HG03039 (cell line): ENCODE data around the gene PBX4.
"Not testable (repeated sequence)": the region's sequence is repeated elsewhere in the genome, so short reads cannot be mapped to it uniquely, and the experiment has no call there.

Experiments
- ATAC-seq: cut with Tn5 transposase; IDR thresholded peaks from one replicate; pipeline ENCODE4 v1.9.1; 2021; ENCODE audit warnings: mild to moderate bottlenecking, moderate library complexity; ENCODE audit not compliant: unreplicated experiment

The PBX4 gene

GRCh38 chr19:19627621-19628500 is 9.4 kb upstream of the PBX4 start, which contains the start of gene LPAR2:
Gene LPAR2, minus strand, starts transcription at chr19:19628220. Its CDS starts 945 bp downstream, at chr19:19627275.
- peak; percentile 56 for ATAC-seq

- ATAC-seq: no peak
Measured at GRCh38 chr19:19626516-19627472, 8.3 kb upstream of the PBX4 start.

DNA sequence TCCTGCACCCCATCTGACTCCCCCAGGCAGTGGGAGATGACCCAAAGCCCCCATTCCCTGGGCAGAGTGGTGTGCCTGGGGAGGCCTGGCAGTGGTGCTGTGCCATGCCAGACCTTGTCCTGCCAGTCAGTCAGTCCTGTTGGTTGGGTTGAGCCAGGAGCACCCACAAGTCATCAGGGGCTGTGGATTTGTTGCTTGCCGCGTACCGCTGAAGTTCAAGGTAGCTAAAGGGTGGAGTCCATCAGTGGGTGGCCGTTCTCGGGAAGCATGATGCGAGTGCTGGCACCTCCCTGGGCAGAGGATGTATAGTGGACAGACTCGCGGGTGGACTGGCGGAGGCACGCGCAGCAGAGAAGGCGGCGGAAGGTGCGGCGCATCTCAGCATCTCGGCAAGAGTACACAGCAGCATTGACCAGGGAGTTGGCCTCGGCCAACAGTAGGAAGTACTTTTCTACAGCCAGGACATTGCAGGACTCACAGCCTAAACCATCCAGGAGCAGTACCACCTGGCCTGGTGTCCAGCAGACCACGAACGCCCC is 5.6 kb upstream of the PBX4 start:
- no peak for ATAC-seq

- ATAC-seq: no peak
Measured at GRCh38 chr19:19623383-19623782, 4.9 kb upstream of the PBX4 start.

DNA sequence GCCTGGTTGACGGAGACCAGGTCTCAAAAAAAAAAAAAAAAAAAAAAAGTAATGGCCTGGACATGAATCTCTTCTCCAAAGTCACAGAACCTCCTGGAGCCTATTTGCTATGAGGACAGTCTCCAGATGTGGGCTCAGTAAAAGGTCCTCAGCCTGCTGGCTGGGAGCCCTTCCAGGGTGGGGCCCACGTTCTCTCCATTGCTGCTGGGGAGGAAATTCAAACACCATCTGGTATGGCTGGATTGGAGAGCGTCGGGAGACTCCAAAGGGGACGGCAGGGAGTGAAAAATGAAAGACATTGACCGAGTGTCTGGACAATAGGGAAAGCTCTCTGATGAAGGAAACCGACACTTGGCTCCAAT is 1.3 kb upstream of the PBX4 start:
- no peak for ATAC-seq

GRCh38 chr19:19619181-19619848 is 828 bp upstream of the PBX4 start:
- ATAC-seq: no peak

- no peak for ATAC-seq
Measured at GRCh38 chr19:19615086-19615485, 3.4 kb downstream of the PBX4 start.

DNA sequence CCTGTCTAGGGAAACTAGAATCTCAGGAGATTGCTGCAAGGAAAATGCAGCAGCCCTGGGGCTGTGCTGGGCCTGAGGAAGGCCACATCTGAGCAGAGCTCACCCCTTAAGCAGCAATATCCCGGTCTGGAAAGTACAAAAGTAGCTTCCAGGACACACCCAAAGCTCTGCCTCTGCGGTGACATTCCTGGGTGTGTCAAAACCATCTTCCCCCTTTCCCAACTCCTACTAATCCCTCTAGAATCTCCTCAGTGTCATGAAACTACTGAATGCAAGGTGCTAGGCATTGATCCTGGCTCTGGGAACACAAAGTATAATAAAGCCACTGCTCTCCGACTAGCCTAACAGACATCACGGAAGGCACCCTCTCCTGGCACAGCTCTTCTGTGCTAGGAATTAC is 5.0 kb downstream of the PBX4 start:
- ATAC-seq: no peak

GRCh38 chr19:19610376-19611202 is 7.9 kb downstream of the PBX4 start:
- ATAC-seq: no peak

DNA sequence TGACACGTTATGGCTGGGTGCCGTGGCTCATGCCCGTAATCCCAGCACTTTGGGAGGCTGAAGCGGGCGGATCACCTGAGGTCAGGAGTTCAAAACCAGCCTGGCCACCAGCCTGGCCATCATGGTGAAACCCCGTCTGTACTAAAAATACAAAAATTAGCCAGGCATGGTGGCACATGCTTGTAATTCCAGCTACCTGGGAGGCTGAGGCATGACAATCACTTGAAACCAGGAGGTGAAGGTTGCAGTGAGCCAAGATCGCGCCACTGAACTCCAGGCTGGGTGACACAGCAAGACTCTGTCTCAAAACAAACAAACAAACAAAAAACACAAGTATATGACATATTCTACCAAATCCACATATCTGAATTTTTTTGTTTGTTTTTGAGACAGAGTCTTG is 11.8 kb downstream of the PBX4 start:
- ATAC-seq: not testable (repeated sequence)

GRCh38 chr19:19606021-19606420 is 12.5 kb downstream of the PBX4 start:
- ATAC-seq: no peak

DNA sequence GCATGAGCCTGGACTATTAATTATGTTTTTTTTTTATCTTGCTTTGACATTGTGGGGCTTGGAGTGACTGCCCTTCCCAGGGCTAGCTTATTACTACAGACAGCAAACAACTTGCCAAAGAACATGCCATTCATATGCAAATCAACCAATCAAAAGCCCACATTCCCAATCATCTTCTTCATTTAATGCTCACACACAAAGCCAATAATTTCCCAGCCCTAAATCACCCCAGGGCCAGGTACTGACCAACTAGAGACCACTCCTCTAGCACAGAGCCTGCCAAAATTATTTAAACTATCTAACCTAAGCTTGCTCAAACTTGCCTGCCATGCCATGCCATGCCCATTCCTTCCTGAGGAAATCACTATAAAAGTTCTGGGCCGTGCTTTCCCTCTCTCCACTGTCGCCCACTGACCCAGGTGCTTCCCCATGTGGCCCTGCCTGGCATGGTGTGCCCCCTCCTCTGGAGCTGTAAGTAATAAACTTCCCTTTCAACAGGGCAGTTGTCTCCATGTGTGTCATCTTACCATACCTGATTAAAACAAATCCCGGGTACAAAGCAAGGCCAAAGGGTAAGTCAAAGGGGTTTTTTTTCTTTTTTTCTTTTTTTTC is 15.7 kb downstream of the PBX4 start:
- ATAC-seq: no peak

DNA sequence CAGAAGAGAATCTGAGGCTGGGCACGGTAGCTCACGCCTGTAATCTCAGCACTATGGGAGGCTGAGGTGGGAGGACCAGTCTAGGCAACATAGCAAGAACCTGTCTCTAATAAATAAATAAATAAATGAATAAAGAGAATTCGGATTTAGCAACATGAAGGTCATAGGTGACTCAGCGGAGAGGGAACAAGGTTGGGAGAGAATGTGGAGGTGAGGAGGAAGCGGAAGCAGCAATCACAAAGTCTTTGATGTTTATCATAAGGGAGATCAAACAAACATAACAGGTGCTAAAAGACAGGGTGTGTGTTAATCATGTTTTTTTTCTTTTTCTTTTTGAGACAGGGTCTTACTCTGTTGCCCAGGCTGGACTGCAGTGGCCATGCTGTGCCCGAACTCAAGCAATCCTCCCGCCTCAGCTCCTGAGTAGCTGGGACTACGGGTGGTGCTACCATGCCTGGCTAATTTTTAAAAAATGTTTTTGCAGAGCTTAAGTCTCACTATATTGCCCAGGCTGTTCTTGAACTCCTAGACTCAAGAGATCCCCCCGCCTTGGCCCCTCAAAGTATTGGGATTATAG is 16.3 kb downstream of the PBX4 start:
- no peak for ATAC-seq

DNA sequence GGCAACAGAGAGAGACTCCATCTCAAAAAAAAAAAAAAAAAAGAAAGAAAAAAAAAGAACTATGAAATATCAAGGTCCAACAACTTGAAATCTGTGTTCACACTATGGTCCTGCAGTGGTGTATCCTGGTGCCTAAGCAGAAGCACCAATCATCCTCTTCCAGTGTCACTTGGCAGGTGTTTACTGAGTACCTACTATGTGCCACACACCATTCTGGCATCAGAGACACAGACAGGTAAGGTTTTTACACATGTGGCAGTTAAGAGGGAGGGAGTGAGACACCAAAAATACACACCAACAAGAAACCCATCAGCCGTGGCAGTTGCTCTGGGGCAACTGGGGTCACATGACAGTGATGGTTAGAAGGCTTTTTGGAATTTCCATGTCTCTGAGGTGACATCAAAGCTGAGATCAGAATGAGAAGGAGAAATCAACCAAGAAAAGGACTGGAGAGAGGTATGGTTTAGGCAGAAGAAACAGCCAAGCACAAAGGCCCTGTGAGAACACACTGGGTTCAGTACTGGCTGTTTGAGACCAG is 17.6 kb downstream of the PBX4 start:
- ATAC-seq: no peak

GRCh38 chr19:19598728-19599451 is 19.6 kb downstream of the PBX4 start:
- peak; percentile 13 for ATAC-seq

- ATAC-seq: peak; percentile 65
Measured at GRCh38 chr19:19597809-19598306, 20.6 kb downstream of the PBX4 start.

DNA sequence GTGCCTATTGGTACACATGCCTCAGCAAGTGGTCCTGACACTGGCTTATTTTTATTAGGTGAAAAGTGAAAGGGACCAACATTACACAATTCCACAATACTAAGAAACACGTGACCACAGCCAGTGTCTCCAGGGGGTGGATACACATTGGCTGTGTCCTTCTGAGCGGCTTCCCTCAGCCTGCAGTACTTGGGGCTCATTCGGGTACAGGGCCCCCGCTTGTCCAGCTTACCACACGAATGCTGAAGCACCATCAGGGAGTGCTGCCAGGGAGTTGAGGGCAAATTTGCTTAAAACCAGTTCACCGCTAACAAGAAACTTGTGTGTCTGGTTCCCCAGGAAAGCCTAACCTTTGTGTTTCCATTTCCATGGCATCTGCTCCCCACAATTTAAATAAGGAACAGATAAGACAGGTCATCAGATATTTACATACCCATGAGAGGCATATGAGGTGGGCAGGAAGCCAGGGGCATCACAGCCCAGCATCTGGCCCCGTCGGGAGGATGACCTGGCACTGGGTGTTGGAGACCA is 23.3 kb downstream of the PBX4 start:
- ATAC-seq: no peak

GRCh38 chr19:19594381-19594780 is 24.1 kb downstream of the PBX4 start:
- ATAC-seq: no peak
